ENCODE results near the gene RIT2. TPM values are rescaled to one million over a fixed set of nuclear protein-coding genes. Genes with fewer than 3 reads are reported as not detected.

RIT2 gene
- total RNA-seq, 1 experiment from 2014 or later = not detected

DNA sequence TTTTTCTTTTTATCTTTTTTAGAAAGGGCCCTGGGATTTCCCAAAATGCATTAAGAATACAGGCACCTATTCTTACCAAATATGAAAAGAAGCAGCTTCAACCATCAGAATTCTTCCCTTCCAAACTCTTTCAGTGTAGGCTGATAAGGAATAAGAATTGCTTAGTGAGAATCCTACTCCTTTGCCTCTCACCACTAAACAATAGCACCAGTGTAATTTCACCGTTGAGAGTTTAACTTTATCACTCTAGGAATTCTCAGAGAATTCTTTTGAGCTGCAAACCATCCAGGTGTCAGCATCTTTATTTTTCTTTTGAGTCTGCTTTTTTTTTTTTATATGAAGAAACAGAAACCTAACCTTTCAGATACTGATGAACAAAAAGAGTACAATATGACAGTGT lies 194.9 kb downstream of the RIT2 start:
- Mint-ChIP-seq H3K36me3 (ENCODE audit: insufficient read depth, unreplicated experiment) (no peaks in the 10 kb centered on the region), H3K4me1 (ENCODE audit: insufficient read depth, unreplicated experiment) (no peaks in the 10 kb centered on the region), H3K9me3 (ENCODE audit: unreplicated experiment) (no peaks in the 10 kb centered on the region), H3K27ac (ENCODE audit: low read depth, unreplicated experiment) (no peak overlapping the region), H3K27me3 (ENCODE audit: insufficient read depth, unreplicated experiment) (no peaks in the 10 kb centered on the region), H3K4me3 (ENCODE audit: unreplicated experiment) (no peak overlapping the region)
- TF ChIP-seq, protein P1, sequence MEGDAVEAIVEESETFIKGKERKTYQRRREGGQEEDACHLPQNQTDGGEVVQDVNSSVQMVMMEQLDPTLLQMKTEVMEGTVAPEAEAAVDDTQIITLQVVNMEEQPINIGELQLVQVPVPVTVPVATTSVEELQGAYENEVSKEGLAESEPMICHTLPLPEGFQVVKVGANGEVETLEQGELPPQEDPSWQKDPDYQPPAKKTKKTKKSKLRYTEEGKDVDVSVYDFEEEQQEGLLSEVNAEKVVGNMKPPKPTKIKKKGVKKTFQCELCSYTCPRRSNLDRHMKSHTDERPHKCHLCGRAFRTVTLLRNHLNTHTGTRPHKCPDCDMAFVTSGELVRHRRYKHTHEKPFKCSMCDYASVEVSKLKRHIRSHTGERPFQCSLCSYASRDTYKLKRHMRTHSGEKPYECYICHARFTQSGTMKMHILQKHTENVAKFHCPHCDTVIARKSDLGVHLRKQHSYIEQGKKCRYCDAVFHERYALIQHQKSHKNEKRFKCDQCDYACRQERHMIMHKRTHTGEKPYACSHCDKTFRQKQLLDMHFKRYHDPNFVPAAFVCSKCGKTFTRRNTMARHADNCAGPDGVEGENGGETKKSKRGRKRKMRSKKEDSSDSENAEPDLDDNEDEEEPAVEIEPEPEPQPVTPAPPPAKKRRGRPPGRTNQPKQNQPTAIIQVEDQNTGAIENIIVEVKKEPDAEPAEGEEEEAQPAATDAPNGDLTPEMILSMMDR (IDR thresholded peaks at IDR 0.05; ENCODE audit: unreplicated experiment) = no peak
- BruUV-seq (replicated peaks) = no TSS peak
- ChIA-PET POLR2A (no interaction called here), CTCF (no interaction called here)
- DNase-seq (ENCODE audit: unreplicated experiment) = no peak
- intact Hi-C loops (cut with micrococcal nuclease) = no loop called here

DNA sequence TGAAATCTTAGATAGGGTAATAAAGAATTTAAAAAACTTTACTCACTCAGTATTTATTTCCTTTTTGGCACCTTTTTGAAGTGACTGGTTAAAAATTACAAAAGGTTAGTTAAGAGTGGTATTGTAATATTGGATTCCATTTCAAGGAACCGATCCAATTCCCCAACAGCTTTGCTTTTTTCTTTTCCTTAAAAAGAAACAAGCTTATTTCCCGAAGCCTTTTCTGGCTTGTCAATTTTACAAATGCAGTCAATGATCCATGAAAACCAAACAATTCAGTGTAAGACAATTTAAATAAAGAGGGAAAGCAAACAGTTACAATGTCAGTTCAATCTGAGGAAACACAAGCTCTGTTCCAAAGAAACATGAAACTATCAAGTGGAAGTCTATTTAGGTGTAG lies 200.2 kb downstream of the RIT2 start:
- Mint-ChIP-seq H3K36me3 (ENCODE audit: insufficient read depth, unreplicated experiment) (no peaks in the 10 kb centered on the region), H3K27ac (ENCODE audit: low read depth, unreplicated experiment) (no peak overlapping the region), H3K9me3 (ENCODE audit: unreplicated experiment) (no peaks in the 10 kb centered on the region), H3K27me3 (ENCODE audit: insufficient read depth, unreplicated experiment) (peaks cover 9% of the 10 kb centered on the region), H3K4me1 (ENCODE audit: insufficient read depth, unreplicated experiment) (no peaks in the 10 kb centered on the region), H3K4me3 (ENCODE audit: unreplicated experiment) (no peak overlapping the region)
- no TSS peak for BruUV-seq (replicated peaks)
- CTCF ChIA-PET = interaction anchor here (0.7 kb wide), 1 partner anchor 319 kb away, joined by 3 read pairs; no protein-coding TSS in a partner anchor
- TF ChIP-seq, protein P1 (IDR thresholded peaks at IDR 0.05; ENCODE audit: unreplicated experiment) = no peak
- intact Hi-C loops (cut with micrococcal nuclease) = no loop called here
- no peak for DNase-seq (ENCODE audit: unreplicated experiment)
- POLR2A ChIA-PET = no interaction called here

DNA sequence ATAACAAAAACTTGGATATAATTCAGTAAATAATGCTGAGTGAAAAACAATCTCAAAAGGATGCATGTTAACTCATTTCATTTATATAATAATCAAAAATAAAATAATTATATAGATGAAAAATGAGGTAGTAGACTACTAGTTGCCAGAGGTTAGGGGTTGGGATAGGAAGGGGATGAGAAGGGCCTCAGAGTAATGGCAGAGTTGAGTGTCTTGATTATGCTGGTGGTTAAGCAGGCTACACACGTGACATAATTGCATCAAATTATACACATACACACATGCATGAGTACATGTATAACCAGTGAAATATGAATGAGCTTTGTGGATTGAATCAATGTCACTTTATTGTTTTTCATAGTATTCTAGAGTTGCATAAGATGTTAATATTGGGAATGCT lies 201.0 kb downstream of the RIT2 start:
- H3K4me3 Mint-ChIP-seq (ENCODE audit: unreplicated experiment) = no peak overlapping the region
- no peaks in the 10 kb centered on the region for H3K36me3 Mint-ChIP-seq (ENCODE audit: insufficient read depth, unreplicated experiment)
- no peaks in the 10 kb centered on the region for H3K9me3 Mint-ChIP-seq (ENCODE audit: unreplicated experiment)
- intact Hi-C loops (cut with micrococcal nuclease) = no loop called here
- ChIA-PET CTCF (interaction anchor here (0.7 kb wide), 2 partner anchors 44 to 475 kb away, joined by 3 to 4 read pairs; no protein-coding TSS in a partner anchor), POLR2A (no interaction called here)
- no peaks in the 10 kb centered on the region for H3K4me1 Mint-ChIP-seq (ENCODE audit: insufficient read depth, unreplicated experiment)
- TF ChIP-seq, protein P1 (IDR thresholded peaks at IDR 0.05; ENCODE audit: unreplicated experiment) = no peak
- no peak overlapping the region for H3K27ac Mint-ChIP-seq (ENCODE audit: low read depth, unreplicated experiment)
- BruUV-seq (replicated peaks) = no TSS peak
- DNase-seq (ENCODE audit: unreplicated experiment) = no peak
- peaks cover 14% of the 10 kb centered on the region for H3K27me3 Mint-ChIP-seq (ENCODE audit: insufficient read depth, unreplicated experiment)

DNA sequence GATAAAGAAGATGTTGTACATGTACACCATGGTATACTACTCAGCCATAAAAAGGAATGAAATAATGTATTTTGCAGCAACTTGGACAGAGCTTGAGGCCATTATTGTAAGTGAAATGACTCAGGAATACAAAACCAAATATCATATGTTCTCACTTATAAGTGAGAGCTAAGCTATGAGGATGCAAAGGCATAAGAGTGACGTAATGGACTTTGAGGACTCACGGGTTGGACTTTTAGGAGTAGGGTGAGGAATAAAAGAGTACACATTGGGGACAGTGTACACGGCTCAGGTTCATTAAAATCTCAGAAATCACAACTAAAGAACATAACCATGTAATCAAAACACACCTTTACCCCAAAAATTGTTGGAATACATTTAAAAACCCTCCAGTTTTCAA lies 206.4 kb downstream of the RIT2 start:
- CTCF ChIA-PET = no interaction called here
- H3K9me3 Mint-ChIP-seq (ENCODE audit: unreplicated experiment) = no peaks in the 10 kb centered on the region
- no TSS peak for BruUV-seq (replicated peaks)
- TF ChIP-seq, protein P1 (IDR thresholded peaks at IDR 0.05; ENCODE audit: unreplicated experiment) = no peak
- H3K27me3 Mint-ChIP-seq (ENCODE audit: insufficient read depth, unreplicated experiment) = peaks cover 47% of the 10 kb centered on the region
- no peaks in the 10 kb centered on the region for H3K36me3 Mint-ChIP-seq (ENCODE audit: insufficient read depth, unreplicated experiment)
- H3K27ac Mint-ChIP-seq (ENCODE audit: low read depth, unreplicated experiment) = no peak overlapping the region
- H3K4me3 Mint-ChIP-seq (ENCODE audit: unreplicated experiment) = no peak overlapping the region
- no peak for DNase-seq (ENCODE audit: unreplicated experiment)
- POLR2A ChIA-PET = no interaction called here
- intact Hi-C loops (cut with micrococcal nuclease) = no loop called here
- no peaks in the 10 kb centered on the region for H3K4me1 Mint-ChIP-seq (ENCODE audit: insufficient read depth, unreplicated experiment)
